Stimulated activated CD4-positive, alpha-beta T cell treated with anti-CD3 and anti-CD28 coated beads, Interleukin-4, amount 100 ng/mL, for 48 hours (primary cell): ENCODE measurements around the gene TIFAB.

ENCODE experiments used
- DNase-seq, 2 donors: peaks; one replicate each; pipeline ENCODE4 v3.0.0-alpha.2; 2020; ENCODE audit warnings: low read depth in 2 of 2

TIFAB gene

DNA sequence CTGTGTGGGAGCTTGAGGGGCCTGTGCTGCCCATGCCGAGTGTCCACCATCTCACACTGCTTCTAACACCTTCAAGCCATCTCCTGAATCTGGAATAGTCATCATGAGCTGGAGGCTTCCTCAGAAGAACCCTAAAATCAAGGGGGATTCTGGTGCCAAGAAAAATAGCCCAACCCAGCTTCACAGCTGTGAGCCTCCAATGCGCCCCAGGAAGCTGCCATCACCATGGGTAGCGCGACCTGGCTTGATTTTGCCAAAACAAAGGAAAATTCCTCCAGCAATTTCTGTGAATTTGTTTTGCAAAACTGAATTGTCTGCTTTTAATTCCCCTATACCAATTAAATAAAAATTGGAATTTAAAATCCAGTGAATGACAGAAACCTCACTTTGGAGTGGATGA is 6.2 kb upstream of the TIFAB start:
- DNase-seq: no peak

DNA sequence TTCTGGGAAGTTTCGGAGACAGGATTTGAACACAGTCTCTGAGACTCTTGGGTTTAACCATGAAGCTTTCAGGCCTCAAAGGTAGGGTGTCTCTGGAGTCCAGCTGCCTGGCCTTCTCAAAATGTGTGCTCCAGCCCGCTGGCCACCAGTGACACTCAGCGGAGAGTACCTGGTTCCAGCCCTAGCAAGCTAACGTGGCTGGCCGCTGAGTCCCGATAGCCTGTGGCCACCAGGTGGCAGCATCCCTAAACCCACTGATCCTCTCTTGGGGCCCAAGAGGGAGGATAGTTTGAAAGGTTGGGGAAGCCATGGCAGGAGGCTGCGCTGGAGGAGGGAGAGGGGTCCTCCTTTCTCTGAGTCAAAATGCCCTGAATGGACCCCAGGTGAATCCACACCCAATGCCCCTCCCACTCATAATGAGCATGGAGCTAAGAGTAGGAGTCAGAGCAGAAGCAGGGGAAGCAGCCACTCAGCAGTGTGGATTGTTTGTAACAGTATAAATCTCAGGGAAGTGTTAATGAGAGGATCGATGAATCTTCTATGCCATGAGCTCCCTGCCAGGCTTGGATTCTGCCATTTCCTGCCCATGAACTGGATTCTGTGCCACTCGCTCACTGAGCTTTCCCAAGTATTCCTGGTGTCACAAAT is 5.4 kb upstream of the TIFAB start:
- peak; percentile 45 to 66 for DNase-seq

DNA sequence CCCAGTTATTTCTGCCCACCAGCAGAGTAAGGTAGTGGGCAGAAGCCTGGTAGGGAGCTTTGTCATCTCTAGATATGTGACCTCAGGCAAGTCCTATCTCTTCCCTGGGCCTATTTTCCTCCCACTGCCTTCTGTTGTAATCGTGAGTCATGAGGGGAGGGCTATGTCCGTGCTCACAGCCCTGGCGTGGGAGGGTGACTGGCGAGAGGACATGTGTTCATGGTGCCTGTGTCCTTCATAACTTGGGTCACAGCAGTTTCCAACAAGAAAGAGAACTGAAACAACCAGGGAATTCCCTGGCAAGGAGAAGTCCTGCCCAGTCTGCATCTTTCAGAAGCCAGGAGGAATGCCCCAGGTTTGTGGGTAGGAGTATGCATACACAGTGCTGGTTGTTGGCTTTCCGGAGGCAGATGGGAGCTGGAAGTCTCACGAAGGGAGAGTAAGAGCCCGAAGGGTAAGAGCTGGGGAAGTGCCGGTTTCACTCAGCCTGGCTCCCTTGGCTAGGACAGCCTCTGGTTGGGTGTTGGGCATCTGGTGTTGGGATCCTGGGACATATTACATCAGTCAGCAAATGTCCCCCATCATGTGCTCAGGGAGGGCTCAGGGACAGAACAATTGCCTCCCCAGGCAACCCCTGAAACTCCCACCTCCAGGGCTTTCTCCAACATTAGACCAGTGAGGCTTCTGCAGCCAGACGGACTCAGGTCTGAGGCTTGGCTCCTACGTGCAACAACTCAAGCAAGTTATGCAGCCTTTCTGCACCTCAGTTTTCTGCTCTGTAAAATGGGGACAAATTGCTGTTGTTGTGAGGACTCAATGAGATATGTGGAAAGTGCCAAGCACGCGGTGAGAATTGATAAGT is 4.3 kb upstream of the TIFAB start:
- DNase-seq: no peak

DNA sequence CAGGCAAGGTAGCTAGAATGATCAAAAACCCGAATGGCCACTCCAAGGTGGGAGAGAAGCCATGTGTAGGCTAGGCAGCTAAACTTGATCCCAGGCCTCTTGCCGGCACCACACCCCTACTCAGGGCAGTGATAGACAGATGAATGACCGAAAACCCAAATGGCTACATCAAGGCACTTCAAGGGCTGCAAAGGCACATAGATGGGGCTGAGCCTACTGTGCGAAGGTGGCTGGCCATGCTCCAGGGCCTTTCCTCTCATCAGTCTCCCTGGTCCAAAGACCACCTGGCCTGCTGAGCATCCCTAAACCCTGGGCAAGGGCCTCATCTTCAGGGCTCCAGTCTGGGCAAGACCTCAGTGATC is 3.7 kb upstream of the TIFAB start:
- no peak for DNase-seq

DNA sequence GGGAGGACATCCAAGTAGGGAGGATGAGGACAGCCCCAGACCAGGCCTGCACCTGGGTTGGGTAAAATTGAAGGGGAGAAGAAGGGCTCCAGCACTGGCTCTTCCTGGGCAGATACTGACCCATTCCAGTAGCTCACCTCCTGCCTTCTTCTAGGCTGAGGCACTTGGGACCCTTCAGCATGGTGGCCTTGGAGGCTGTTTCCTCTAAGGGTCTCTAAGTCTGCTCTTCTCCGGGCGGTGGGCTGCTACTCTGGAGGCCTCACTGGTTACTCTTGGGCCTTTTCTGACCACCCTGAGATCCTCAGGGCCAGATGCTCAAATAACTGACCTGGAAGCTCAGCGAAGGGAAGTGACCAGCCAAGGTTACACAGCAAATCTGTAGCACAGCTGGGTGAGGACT is 2.8 kb upstream of the TIFAB start:
- no peak for DNase-seq

DNA sequence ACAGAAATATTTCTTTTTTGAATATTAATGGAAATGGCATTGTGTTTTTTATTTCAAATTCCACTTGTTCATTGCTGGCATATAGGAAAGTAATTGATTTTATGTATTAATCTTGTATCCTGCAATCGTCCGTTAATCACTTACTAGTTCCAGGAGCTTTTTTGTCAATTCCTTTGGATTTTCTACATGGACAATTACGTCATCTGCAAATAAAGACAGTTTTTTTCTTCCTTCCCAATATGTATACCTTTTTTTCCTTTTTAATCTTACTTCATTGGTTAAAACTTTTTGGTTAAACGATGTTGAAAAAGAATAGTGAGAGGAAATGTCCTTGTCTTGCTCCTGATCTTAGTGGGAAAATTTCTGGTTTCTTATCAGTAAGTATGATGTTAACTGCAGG is 1.5 kb upstream of the TIFAB start:
- no peak for DNase-seq

DNA sequence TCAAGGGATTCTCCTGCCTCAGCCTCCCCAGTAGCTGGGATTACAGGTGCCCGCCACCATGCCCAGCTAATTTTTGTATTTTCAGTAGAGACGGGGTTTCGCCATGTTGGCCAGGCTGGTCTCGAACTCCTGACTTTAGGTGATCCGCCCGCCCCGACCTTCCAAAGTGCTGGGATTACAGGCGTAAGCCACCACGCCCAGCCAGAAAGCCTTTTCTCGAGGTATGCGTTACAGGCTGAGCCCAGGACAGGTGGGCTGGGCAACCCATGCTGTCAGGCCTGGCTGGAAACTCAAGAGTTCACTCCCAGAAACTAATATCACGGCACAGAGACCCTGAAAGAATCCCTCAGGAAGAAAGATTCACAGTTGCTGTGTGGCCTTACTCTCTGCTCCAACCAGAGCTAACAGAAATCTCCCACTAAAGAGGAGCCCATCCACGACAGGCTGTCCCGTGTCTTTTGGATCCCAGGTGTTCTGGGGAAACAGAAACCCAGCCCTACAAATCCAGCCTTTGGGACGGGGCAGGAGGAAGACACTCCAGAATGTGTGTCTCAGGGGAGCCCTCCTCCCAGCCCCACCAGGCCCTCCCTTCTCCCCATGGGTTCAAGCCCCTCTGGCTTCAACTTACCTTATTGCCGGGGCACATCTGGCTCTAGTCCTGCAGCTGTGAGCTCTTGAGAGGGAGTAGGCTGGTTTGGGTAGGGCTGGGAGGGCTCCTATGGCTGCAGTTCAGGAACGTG is 400 bp downstream of the TIFAB start:
- DNase-seq: no peak

DNA sequence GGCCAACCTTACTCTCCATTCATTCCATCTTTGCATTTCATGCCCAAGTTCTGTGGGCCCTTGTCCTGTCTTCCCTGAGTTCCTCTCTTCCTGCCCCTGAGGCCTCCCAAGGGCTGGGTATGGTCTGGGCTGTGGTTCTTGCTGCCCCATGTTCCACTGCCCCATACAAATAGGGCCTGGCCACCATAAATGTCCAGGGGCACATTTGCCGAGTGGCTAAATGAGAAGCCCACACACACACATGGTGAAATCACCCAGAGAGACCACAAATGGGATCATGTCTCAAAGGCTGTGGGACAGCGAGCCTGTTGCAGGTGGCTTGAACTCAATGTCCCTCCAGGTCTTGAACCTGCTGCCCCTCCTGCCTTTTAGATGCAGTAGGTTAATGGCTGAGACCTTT is 1.2 kb downstream of the TIFAB start:
- no peak for DNase-seq

DNA sequence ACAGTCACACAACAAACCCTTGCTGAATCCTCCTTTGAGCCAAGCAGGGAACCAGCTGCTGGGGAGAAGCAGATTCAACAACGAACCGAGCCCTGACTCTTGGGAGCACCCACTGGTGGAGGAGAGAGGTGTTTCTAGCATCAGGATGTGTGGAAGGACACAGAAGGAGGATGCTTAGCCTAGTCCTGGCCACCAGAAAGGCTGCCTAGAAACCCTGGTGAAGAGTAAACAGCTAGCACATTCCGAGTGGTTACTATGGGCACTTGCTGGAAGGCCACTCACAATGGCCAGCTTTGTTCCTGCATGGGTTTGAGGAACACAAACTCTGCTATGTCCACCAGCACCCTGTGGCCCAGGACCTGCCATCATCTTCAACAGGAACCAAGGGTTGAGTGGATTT is 1.8 kb downstream of the TIFAB start:
- no peak for DNase-seq

DNA sequence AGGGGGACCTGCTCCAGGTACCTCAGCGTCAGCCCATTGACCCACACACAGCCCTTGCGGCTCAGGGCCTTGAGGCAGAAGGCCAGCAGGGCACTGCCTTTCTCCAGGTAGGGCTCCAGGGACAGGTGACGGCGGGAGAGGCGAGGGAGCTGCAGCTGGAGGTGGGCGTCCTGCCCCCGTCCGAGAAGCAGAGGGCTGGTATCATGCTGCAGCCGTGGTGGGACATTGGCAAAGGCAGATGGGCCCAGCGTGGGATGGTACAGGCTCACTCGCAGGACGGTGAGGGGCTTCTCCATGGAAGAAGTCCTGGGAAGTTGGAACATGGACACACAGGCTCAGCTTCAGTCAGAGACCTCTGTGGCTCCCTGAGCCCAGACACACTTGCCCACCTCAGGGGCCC is 2.5 kb downstream of the TIFAB start:
- no peak for DNase-seq

DNA sequence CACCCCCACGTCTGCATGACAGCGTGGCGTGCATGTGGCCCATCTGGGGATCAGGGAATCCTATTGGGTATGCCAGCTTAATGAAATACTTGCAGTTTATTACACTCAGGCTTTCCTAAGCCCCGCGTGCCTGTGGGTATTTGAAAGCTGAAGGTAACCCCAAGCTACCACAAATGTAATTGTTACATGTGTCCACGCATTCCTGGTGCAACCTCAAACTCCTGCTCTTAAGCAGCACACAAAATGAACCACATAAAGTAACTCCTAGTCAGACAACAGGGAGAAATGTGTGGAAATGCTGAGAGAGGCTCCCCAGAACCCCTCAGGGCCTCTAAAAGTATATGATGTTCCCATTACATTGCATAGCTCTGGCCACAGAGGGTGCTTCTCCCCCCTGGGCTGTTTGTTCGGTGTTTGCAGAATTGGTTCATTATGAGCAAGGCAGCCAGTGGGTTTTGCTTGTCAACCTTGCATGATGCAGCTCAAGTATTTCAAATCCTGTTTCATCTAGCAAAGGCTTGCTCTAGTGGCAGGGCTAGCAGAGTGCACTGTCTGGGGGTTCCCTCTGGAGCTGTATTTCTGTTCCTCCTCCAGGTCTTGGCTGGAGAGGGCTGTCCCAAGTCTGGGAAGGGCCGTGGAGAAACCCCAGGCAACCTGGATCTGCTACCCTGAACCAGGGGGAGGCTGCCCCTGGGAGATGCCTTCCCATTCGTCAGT is 3.2 kb downstream of the TIFAB start:
- no peak for DNase-seq

DNA sequence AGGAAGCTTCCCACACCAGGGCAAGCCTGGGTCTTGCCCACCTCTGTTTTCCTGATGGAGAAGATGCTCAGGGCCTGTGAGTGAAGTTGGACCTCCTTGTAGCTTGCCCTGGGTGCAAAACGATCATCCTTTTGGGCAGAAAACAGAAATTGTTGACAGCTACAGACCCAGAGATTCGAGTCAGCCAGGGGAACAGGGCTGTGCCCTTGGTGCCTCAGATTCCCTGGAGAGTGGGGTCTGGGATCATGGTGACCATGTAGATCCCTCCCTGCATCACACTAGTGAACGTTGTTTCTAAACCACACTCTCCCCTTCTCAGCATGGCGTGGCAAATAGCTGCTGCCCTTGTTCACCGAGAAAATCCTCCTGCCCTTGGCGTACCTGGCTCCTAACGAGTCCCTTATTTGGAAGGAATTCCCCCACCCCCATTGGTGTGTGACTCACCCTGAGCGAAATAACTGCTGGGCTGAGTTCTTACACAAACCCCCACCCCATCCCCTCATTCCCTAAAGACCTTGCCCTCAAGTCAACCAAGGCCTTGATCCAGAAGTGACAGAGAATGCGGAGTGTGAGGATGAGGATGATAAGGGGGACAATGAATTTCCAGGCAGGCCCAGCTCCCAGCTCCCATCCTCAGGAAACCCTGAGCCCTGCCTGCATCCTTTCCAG is 3.9 kb downstream of the TIFAB start:
- no peak for DNase-seq

DNA sequence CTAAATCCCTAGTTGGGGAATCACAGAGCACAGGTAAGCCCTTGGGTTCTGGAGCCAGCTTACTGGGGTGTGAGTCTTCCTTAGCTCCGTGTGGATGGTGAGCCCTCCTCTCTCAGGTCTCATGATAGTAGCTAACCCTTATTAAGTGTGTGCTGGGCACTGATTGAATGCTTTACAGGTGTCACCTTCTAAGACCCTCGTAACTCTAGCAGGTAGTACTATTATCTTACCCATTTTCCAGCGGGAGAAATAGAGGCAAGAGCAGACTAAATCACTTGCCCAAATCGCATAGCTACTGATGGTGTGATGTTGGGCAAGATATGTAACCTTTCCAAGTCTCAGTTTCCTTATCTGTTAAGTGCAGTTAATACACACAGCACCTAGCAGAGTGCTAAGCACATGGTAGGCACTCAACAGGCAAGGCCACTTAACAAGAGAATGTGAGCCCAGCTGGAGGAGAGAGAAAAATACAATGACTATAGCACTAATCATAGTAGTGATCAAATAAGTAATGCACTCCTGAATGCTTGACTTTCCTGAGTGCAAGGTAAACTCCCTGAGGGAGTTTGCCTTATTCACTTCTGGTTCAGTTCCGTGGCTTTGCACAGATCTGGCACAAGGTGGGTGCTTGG is 4.7 kb downstream of the TIFAB start, which contains the start of gene DCANP1:
Gene DCANP1 (minus strand): TSS at position 51 of the 632 bp plus-strand sequence. CDS start 240 bp downstream, outside the sequence.
- DNase-seq: no peak

DNA sequence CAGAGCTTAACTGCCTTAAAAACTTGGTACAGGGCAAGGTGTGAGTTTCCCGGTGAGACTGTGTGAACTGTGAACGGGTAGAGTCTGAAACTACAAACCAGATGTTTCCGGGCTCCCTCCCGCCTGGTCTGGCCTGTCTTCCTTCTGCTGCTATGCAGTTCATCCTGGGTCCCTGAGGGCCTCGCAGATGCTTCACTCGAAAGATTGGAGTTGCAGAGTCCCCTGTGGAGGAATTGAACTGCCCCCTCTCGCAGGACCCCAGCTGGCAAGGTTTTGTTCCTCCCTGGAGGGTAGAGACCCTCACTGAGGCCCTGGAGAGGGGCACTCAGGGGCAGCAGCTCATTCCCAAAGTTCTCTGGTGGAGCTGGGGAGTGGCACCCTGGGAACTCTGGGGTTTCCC is 5.5 kb downstream of the TIFAB start:
- DNase-seq: no peak

DNA sequence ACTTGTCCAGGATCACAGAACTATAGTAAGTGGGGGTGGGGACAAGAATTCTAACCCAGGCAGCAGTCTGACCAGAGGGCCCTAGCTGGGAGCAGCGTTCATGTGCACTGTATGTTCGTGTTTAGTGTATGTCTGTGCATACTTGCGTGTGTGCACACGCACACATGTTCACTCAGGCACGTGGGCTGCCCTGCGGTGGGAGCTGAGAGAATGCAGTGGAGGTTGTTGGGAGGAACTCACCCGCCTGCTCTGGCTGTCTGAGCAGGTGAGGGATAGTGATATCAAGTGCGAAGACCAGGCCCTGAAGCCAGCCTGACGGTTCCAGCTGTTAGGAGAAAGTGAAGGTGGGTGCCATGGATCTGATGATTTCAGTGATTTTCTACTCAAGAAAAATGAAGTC is 5.9 kb downstream of the TIFAB start:
- DNase-seq: no peak

DNA sequence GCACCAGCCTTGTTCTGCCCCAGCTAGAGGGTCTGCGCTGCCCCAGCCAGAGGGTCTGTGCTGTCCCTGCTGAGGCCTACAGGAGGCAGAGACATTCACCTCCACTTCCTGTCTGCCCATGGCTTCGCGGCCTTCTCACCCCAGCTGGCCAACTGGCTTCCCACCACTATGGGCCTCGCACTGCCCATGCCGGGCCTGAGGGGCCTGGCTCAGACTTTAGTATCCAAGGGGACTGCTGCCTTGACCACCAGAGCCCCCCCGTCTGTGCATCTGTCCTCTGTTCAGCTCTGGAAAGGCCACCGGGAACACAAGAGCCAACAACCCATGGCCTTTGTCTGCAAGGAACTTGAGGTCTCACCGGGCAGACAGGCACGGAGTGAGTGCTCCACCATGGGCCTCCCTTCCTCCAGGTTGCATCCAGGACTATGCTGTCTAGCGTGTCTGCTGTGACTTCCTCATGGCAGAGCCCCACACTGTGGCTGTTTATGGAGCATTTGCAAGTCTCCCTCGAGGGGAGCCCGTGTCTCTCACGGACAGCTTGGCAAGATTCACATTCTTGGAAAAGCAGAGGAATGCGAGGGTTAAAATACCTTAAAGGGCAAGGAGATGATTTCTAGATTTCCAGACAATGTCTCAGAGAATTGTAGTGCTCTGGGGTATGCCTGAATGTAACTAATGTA is 6.7 kb downstream of the TIFAB start:
- DNase-seq: no peak

DNA sequence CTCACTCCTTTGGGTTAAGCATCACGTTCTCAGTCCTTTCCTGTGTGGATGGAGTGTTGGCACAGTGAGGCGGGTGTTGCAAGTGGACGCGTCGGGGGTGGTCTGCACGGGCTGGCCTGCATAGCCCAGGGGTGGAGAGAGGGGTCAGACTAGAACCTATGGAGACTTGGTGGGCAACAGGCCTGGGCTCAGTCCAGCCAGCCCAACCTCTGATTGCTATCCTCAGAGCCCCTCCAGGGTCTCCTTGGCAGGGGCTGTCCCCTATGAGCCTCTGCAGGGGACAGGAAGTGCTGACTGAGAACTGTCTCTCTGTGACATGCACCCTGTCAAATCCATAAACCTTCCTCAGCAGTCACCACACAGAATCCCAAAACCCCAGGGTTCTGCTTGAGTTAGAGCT is 7.3 kb downstream of the TIFAB start:
- no peak for DNase-seq

DNA sequence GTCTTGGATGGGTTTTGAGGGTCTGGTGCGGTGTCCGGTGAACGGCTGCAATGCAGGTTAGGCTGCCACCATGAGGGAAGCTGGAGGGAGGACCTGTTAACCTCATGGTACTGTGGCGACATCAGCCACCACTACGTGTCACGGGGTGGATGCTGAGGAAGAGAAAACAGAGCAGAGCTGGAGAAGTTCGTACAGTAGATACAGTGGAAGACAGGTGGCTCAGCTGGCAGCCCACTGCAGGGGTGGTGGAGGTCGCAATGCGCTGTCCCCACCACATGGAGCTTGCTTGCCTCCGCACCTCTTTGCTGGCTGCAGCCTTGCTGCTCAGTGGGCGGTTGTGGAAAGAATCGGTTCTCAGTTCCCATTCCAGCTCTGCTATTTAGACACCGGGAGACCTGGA is 7.8 kb downstream of the TIFAB start:
- no peak for DNase-seq

DNA sequence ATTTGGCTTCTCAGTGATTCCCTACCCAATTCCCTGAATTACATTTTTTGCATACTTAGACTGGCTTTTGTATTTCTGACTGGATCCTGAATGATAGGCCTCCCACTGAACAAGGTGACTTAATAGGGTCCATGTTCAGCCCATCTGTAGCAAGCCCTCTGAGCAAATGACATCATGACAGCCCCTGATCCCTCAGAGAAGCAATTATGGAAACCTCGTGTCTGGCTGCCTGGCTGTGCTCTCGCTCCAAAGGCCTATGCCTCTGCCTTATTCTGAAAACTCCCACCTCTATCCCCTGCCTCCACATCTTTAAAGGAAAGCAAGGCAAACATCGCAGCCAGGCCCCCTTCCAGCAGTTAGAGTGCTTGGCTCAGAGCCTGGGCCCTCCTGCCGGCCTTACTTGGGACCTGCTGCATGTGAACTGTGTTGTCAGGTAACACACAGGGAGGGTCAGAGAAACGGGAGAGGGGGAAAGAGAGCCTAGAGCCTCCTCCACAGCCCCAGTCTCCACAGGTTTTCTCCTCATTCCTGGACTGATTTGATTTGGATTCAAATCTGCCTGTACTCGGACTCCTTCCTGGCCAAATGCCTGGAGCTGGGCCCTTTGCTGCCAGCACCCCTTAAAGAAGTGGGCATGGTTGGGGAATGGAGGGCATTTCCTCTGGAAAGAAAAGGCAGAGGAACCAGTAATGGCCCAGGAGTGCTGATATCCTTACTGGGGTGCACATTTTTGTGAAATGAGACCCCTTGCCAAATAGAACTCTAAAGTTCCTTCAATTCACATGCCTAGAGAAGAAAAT is 8.8 kb downstream of the TIFAB start:
- DNase-seq: no peak
